Adrenal gland (tissue), 5 donors: ENCODE data around the gene ETV7.

Experiments
- POLR2A ChIP-seq, 2 donors: fragments of 450-650 bp; IDR thresholded peaks; one replicate each; pipeline ENCODE4 v1.6.1; 2017; ENCODE audit warnings: antibody characterized with exemption in 2 of 2, mild to moderate bottlenecking in 2 of 2, moderate library complexity in 1 of 2
- TF ChIP-seq, protein P1 (sequence below), 6 experiments: fragments of 450-650 bp in 4 of 6; fragments of 200-600 bp in 2 of 6; sonication (generic) in 1 of 6; IDR thresholded peaks; 1 replicate in 5 of 6; 2 replicates in 1 of 6; pipeline versions ENCODE4 v1.5.1 to v1.8.0; 2016 to 2021; ENCODE audit warnings: antibody characterized with exemption in 6 of 6, mild to moderate bottlenecking in 2 of 6, moderate library complexity in 1 of 6
- donor health status: DM: no; HTN: no; CAD: no.

DNA sequence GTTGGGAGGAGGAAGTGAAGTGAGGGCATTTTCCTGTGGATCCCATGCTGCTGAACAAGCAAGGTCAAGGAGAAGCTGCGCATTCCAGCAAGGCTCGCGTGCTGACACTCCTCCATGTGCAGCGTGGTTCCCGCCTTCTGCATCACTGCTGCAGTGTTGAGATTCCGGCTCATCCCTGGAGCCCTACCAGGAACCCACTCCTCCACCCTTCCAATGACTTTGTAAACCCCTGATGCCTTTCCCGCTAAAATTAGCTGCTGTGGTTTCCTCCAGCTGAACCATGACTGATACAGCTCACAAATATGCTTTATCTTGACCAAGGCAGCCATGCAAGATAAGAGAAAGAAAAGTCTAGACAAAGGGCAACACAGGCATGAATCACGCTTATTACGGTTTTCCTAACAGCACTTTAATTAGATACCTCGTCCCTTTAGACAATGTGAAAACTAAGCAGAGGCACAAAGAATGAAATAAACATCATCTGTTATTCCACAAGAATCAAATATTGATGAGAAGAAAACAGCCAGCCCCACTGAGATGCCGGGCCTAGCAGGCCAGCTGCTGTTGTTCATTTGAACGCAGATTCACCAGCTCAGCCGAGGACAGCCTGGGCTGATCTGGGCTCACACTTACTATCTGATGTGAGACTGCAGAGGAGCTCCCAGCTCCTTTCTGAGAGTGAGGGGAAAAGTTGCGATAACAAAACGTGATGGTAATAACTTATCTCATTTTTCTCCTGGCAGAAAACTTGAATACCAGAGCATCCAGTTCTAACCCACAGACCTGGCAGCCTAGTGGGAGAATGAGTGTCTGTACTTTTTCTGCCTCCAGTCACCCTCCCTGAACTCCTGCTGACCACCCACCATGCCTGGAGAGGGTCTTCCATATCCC lies 36.5 kb downstream of the ETV7 start:
- no peak for TF ChIP-seq POLR2A (IDR thresholded peaks at IDR 0.05)
- TF ChIP-seq, protein P1, sequence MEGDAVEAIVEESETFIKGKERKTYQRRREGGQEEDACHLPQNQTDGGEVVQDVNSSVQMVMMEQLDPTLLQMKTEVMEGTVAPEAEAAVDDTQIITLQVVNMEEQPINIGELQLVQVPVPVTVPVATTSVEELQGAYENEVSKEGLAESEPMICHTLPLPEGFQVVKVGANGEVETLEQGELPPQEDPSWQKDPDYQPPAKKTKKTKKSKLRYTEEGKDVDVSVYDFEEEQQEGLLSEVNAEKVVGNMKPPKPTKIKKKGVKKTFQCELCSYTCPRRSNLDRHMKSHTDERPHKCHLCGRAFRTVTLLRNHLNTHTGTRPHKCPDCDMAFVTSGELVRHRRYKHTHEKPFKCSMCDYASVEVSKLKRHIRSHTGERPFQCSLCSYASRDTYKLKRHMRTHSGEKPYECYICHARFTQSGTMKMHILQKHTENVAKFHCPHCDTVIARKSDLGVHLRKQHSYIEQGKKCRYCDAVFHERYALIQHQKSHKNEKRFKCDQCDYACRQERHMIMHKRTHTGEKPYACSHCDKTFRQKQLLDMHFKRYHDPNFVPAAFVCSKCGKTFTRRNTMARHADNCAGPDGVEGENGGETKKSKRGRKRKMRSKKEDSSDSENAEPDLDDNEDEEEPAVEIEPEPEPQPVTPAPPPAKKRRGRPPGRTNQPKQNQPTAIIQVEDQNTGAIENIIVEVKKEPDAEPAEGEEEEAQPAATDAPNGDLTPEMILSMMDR (IDR thresholded peaks at IDR 0.05), result no peak
